GM19351 (cell line): ENCODE data around the gene IL1RAPL1.

Experiments used
- ATAC-seq: cut with Tn5 transposase; IDR thresholded peaks from one replicate; pipeline ENCODE4 v1.9.1; 2021; ENCODE audit warnings: mild to moderate bottlenecking, moderate library complexity; ENCODE audit not compliant: unreplicated experiment

The IL1RAPL1 gene

GRCh38 chrX:29952016-29952415, 1364.8 kb downstream of the IL1RAPL1 start:
- no peak for ATAC-seq

GRCh38 chrX:29962061-29962460, 1374.8 kb downstream of the IL1RAPL1 start:
- no peak for ATAC-seq

GRCh38 chrX:29965634-29966033, 1378.4 kb downstream of the IL1RAPL1 start:
- no peak for ATAC-seq

GRCh38 chrX:29992083-29992482, 1404.8 kb downstream of the IL1RAPL1 start:
- ATAC-seq: no peak

- no peak for ATAC-seq
Observed at GRCh38 chrX:30005813-30006212, 1418.6 kb downstream of the IL1RAPL1 start.
